Liver (tissue), 9 donors: Measurements from ENCODE around the gene SEMA6B. TPM values are rescaled to one million over a fixed set of nuclear protein-coding genes. Genes with fewer than 3 reads are reported as not detected.

Source experiments
- DNase-seq: peaks from one replicate; pipeline ENCODE4 v3.0.0-alpha.2; 2017; ENCODE audit warnings: low spot score
- H3K27ac ChIP-seq, 2 donors: one replicate each; pipeline ENCODE4 v1.7.0; 2013; ENCODE audit warnings: inconsistent platforms in 2 of 2, low read length in 2 of 2, control low read depth in 1 of 2, low read depth in 1 of 2, mild to moderate bottlenecking in 1 of 2
- H3K27me3 ChIP-seq, 4 donors: one replicate each; pipeline versions ENCODE4 v1.6.1 to v1.7.0; 2013; ENCODE audit warnings: low read length in 3 of 4, inconsistent platforms in 1 of 4, mild to moderate bottlenecking in 1 of 4, moderate library complexity in 1 of 4; ENCODE audit not compliant: control insufficient read depth in 4 of 4, insufficient read depth in 4 of 4
- H3K36me3 ChIP-seq, 4 donors: one replicate each; pipeline versions ENCODE4 v1.6.1 to v1.7.0; 2013; ENCODE audit warnings: low read length in 3 of 4, mild to moderate bottlenecking in 3 of 4, low read depth in 1 of 4, moderate library complexity in 1 of 4; ENCODE audit not compliant: control insufficient read depth in 4 of 4, insufficient read depth in 3 of 4
- H3K4me1 ChIP-seq, 4 donors: one replicate each; pipeline versions ENCODE4 v1.6.1 to v1.7.0; 2013; ENCODE audit warnings: low read length in 3 of 4, mild to moderate bottlenecking in 3 of 4, moderate library complexity in 1 of 4; ENCODE audit not compliant: control insufficient read depth in 4 of 4, insufficient read depth in 4 of 4
- H3K4me3 ChIP-seq, 3 donors: one replicate each; pipeline versions ENCODE4 v1.6.1 to v1.7.0; 2013; ENCODE audit warnings: low read length in 3 of 3, control low read depth in 1 of 3, low read depth in 1 of 3, mild to moderate bottlenecking in 1 of 3
- H3K9ac ChIP-seq, 2 donors: one replicate each; pipeline ENCODE4 v1.7.0; 2013; ENCODE audit warnings: low read length in 2 of 2, mild to moderate bottlenecking in 2 of 2, moderate library complexity in 2 of 2, control low read depth in 1 of 2, low read depth in 1 of 2
- H3K9me3 ChIP-seq, 4 donors: one replicate each; pipeline versions ENCODE4 v1.6.1 to v1.7.0; 2013; ENCODE audit warnings: low read length in 3 of 4; ENCODE audit not compliant: control insufficient read depth in 4 of 4
- GABPA ChIP-seq, 2 donors: IDR thresholded peaks in 1 of 2; conservative IDR thresholded peaks in 1 of 2; 2 replicates each; pipeline ENCODE4 v1.6.1; 2016; ENCODE audit warnings: antibody characterized with exemption in 2 of 2, mild to moderate bottlenecking in 1 of 2, moderate library complexity in 1 of 2
- HNF4G ChIP-seq: IDR thresholded peaks from 2 replicates; pipeline ENCODE4 v1.6.1; 2016; ENCODE audit warnings: antibody characterized with exemption
- JUND ChIP-seq, 2 donors: IDR thresholded peaks; 2 replicates each; pipeline ENCODE4 v1.6.1; 2016; ENCODE audit warnings: antibody characterized with exemption in 2 of 2
- NR2F2 ChIP-seq: IDR thresholded peaks from 2 replicates; pipeline ENCODE4 v1.6.1; 2016; ENCODE audit warnings: antibody characterized with exemption
- RAD21 ChIP-seq, 2 donors: IDR thresholded peaks; 2 replicates each; pipeline ENCODE4 v1.6.1; 2016; ENCODE audit warnings: antibody characterized with exemption in 2 of 2, mild to moderate bottlenecking in 2 of 2
- RXRA ChIP-seq, 2 donors: IDR thresholded peaks; 2 replicates each; pipeline ENCODE4 v1.6.1; 2017 to 2018; ENCODE audit warnings: antibody characterized with exemption in 2 of 2, mild to moderate bottlenecking in 1 of 2
- SP1 ChIP-seq: IDR thresholded peaks from 2 replicates; pipeline ENCODE4 v1.6.1; 2018; ENCODE audit warnings: antibody characterized with exemption, mild to moderate bottlenecking
- YY1 ChIP-seq: IDR thresholded peaks from 2 replicates; pipeline ENCODE4 v1.6.1; 2016; ENCODE audit warnings: antibody characterized with exemption, mild to moderate bottlenecking
- WGBS: extraction: QIAGEN DNeasy Blood & Tissue Kit; methylation state at CpG from one replicate; pipeline ENCODE4 v1.1.7; 2013; 5-methylcytosine and 5-hydroxymethylcytosine counted together
- polyA plus RNA-seq, 2 donors: library from polyadenylated mRNA; stranded (reverse) in 1 of 2; unstranded in 1 of 2; fragments of 200-250 nt in 1 of 2; fragments of >200 nt in 1 of 2; fragmentation: Nextera tagmentation in 1 of 2; extraction: Ambion mirVana in 1 of 2; gene quantifications; one replicate each; pipeline versions ENCODE4 v1.2.1 to v1.2.3, GENCODE V29; 2013 to 2015
- total RNA-seq, 2 donors: library from RNA; depleted of rRNA; stranded (reverse); fragments of >200 nt; gene quantifications; one replicate each; pipeline ENCODE4 v1.2.3, GENCODE V29; 2014
- TF ChIP-seq, protein P1 (sequence below): fragments of 150-350 bp; IDR thresholded peaks from 2 replicates; pipeline ENCODE4 v1.5.1; 2017; ENCODE audit warnings: improper control_type of control experiment, low read depth, low read length; ENCODE audit not compliant: missing input control
- donor health status: healthy.
- donor health status: healthy.
- donor health status: healthy.
- donor health status: healthy.
- donor health status: healthy.

SEMA6B gene
- total and polyA plus RNA-seq, 4 donors, result 0.58 to 3.2 (median 2.9) TPM

DNA sequence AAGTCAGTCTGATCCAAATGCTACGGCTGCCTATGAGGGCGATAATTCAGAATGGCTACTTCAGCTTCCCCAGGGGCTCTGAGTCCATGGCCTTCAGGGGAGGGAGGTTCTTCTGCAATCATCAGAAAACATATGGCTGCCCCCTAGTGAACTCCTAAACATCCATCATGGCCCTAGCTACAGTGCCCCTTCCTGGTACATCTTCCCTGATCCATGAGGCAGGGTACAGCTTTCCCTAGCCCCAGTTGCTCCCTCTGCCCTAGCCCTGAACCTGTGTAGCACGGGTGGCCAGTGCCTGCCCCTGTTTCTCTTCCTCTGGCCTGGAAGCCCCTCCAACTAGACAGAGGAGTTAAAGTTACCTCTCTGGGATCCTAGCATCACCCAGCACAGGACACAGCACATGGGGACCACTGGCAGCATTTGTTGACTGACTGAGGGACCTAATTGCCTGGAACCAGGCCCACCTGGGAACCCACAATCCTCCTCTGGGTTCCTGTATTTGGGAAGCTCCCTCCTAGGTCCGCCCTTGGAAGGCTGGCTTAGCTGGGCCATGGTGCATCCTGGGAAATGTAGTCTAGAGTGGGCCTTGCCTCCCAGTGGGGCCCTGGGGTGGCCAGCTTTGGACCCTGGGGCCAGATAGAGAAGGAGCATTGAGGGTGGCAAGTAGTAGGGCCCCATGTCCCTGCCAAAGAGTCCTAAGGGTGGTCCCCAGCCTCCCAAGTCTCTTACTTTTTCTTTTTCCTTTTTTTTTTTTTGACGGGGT is 17.7 kb upstream of the SEMA6B start:
- H3K4me3 ChIP-seq, result no peak overlapping the region
- H3K9ac ChIP-seq, result no peak overlapping the region
- no peak for TF ChIP-seq RAD21 (IDR thresholded peaks at IDR 0.05)
- no peaks in the 10 kb centered on the region for H3K9me3 ChIP-seq
- no peak overlapping the region for H3K27ac ChIP-seq
- H3K4me1 ChIP-seq, result peaks cover 0 to 4% (median 3%) of the 10 kb centered on the region in 4 donors
- no peak for DNase-seq
- peaks cover 0 to 5% (median 2%) of the 10 kb centered on the region in 4 donors for H3K27me3 ChIP-seq
- 83% methylated on average over 5 of the region's 5 CpGs for WGBS
- H3K36me3 ChIP-seq, result no peaks in the 10 kb centered on the region

DNA sequence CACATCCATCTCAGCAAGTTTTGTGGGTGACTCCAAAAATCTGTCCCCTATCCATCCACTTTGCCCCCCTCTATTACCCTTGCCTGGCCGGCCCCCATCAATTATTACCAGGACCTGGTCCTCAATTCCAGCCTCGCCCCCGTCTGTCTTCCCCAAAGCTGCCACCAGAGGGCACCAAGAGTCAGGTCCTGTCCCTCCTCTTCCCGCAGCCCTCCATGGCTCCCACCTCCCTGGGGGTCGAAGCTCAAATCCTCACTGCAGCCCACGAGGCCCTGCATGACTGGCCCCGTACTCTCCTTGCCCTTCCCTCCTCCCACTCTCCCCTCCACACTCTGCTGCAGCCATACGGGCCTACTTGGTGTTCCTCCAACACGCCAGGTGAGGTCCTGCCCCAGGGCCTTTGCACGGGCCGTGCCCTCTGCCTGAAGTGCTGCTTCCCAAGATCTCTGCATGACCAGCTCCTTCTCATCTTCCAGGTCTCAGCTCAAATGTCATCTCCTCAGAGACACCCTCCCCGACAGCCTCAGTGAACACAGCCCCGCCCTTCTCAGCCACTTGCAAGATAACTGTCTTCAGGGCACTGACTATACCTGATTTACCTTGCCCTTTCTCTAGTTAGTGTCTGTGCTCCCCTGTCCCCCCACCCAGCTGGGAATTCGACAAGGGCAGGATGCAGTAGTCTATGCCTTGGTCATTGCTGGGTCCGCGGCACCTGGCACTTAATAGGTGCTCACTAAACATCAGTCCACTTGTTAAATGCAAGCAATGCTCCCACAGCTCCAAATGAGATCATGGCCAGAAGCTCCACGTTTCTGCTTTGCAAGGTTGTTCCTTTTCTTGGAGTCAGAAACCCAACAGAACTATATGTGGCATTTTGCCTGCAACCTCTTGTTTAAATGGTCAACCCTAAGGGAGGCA is 16.8 kb upstream of the SEMA6B start:
- WGBS, result 55% methylated on average over 17 of the region's 17 CpGs
- TF ChIP-seq HNF4G (no peak), RAD21 (IDR thresholded peaks at IDR 0.05) (peak; percentile 78 to 83)
- TF ChIP-seq, protein P1, sequence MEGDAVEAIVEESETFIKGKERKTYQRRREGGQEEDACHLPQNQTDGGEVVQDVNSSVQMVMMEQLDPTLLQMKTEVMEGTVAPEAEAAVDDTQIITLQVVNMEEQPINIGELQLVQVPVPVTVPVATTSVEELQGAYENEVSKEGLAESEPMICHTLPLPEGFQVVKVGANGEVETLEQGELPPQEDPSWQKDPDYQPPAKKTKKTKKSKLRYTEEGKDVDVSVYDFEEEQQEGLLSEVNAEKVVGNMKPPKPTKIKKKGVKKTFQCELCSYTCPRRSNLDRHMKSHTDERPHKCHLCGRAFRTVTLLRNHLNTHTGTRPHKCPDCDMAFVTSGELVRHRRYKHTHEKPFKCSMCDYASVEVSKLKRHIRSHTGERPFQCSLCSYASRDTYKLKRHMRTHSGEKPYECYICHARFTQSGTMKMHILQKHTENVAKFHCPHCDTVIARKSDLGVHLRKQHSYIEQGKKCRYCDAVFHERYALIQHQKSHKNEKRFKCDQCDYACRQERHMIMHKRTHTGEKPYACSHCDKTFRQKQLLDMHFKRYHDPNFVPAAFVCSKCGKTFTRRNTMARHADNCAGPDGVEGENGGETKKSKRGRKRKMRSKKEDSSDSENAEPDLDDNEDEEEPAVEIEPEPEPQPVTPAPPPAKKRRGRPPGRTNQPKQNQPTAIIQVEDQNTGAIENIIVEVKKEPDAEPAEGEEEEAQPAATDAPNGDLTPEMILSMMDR, result peak; percentile 73
- no peaks in the 10 kb centered on the region for H3K9me3 ChIP-seq
- no peaks in the 10 kb centered on the region for H3K36me3 ChIP-seq
- H3K4me1 ChIP-seq, result peaks cover 0 to 3% (median 1%) of the 10 kb centered on the region in 4 donors
- no peak overlapping the region for H3K27ac ChIP-seq
- H3K9ac ChIP-seq, result no peak overlapping the region
- DNase-seq, result peak; percentile 75
- peaks cover 0 to 3% (median 0%) of the 10 kb centered on the region in 4 donors for H3K27me3 ChIP-seq
- no peak overlapping the region for H3K4me3 ChIP-seq

DNA sequence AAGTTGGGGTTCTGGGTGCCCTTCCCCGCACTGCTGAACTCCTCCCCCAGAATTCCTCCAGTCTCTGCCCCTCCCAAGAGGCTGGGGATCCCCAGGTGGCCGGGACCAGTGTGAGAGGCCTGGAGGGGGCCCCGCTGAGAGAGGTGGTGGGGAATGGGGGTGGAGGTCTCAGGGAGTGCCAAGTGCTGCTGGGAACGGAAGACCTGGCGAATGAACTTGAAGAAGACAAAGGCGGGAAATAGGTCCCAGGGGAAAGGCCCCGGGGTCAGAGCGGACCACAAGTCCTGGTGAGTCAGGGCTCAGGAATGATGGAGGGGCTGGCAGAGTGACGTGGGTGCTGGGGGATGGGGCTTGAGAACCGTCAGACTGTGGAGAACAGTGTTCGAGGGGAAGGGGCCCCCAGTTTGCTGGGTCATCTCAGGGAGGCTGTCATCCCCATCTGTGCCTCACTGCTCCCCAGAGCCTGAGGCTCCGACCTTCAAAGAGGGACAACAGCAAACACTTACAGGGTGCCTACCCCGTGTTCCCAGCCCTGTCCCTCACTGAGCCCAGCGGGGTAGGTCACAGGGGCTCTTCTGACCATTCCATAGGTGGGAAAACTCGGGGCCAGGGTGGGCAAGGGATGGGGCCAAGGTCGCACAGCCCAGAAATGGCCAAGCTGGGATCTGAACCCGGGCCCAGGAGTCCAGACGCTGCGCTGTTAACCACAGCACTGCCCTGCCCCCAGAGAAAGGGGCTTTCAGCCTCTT is 16.0 kb upstream of the SEMA6B start:
- Histone ChIP-seq H3K9ac (no peak overlapping the region), H3K27ac (peak overlapping the region in 1 of 2 donors; percentile 42), H3K27me3 (peaks cover 0 to 3% (median 0%) of the 10 kb centered on the region in 4 donors), H3K36me3 (no peaks in the 10 kb centered on the region), H3K4me1 (no peaks in the 10 kb centered on the region), H3K4me3 (no peak overlapping the region), H3K9me3 (no peaks in the 10 kb centered on the region)
- TF ChIP-seq GABPA (IDR thresholded peaks at IDR 0.05 in 1 of 2, conservative IDR thresholded peaks at IDR 0.05 in 1 of 2) (no peak), JUND (IDR thresholded peaks at IDR 0.05) (peak in 1 of 2 donors; percentile 23), NR2F2 (peak; percentile 81), RXRA (IDR thresholded peaks at IDR 0.05) (peak in 1 of 2 donors; percentile 16), YY1 (no peak), SP1 (peak; percentile 11)
- 34% methylated on average over 19 of the region's 19 CpGs for WGBS
- no peak for DNase-seq
